Fibroblast of pulmonary artery (primary cell): ENCODE measurements around the gene WDR12.

Experiments used
- DNase-seq: peaks from one replicate; pipeline ENCODE4 v3.0.0-alpha.2; 2010; ENCODE audit warnings: low read depth
- H3K4me3 ChIP-seq: replicated peaks from 2 replicates; pipeline ENCODE4 v1.5.1; 2011; ENCODE audit warnings: low read depth, mild to moderate bottlenecking, control low read depth, low read length, moderate library complexity
- CTCF ChIP-seq: IDR thresholded peaks from 2 replicates; pipeline ENCODE4 v1.5.1; 2011; ENCODE audit warnings: mild to moderate bottlenecking, control low read depth, low read length, inconsistent platforms; ENCODE audit errors: missing control alignments

The WDR12 gene

GRCh38 chr2:202848813-202849212, 62.7 kb downstream of the WDR12 start:
- no peak for TF ChIP-seq CTCF
- DNase-seq: peak; percentile 13
- no peak overlapping the region for H3K4me3 ChIP-seq

GRCh38 chr2:202847693-202848524, 63.6 kb downstream of the WDR12 start:
- no peak for TF ChIP-seq CTCF
- DNase-seq: no peak
- no peak overlapping the region for H3K4me3 ChIP-seq

GRCh38 chr2:202844656-202845055, 66.8 kb downstream of the WDR12 start:
- DNase-seq: no peak
- H3K4me3 ChIP-seq: no peak overlapping the region
- no peak for TF ChIP-seq CTCF

GRCh38 chr2:202842690-202843089, 68.8 kb downstream of the WDR12 start:
- H3K4me3 ChIP-seq: no peak overlapping the region
- TF ChIP-seq CTCF: no peak
- no peak for DNase-seq

GRCh38 chr2:202841090-202841867, 70.2 kb downstream of the WDR12 start:
- no peak for DNase-seq
- H3K4me3 ChIP-seq: no peak overlapping the region
- no peak for TF ChIP-seq CTCF

- peak; percentile 76 for DNase-seq
- no peak overlapping the region for H3K4me3 ChIP-seq
- peak; percentile 88 for TF ChIP-seq CTCF
These were observed 79.9 kb downstream of the WDR12 start for GRCh38 chr2:202831242-202832220.
